Pulmonary artery endothelial cell (primary cell): ENCODE results near the gene RANBP3. TPM values are rescaled to one million over a fixed set of nuclear protein-coding genes. Genes with fewer than 3 reads are reported as not detected.
"Not testable (repeated sequence)": the region's sequence is repeated elsewhere in the genome, so short reads cannot be mapped to it uniquely, and the experiment has no call there.

ENCODE experiments used
- DNase-seq: peaks from one replicate; pipeline ENCODE4 v3.0.0-alpha.2; 2011; ENCODE audit warnings: low read depth, low spot score
- total RNA-seq: library from RNA; depleted of rRNA; stranded (reverse); fragments of >200 nt; gene quantifications from 2 replicates; pipeline ENCODE4 v1.2.3, GENCODE V29; 2014

RANBP3 gene
- total RNA-seq, 1 donor from 2014 or later: 36.4 TPM

DNA sequence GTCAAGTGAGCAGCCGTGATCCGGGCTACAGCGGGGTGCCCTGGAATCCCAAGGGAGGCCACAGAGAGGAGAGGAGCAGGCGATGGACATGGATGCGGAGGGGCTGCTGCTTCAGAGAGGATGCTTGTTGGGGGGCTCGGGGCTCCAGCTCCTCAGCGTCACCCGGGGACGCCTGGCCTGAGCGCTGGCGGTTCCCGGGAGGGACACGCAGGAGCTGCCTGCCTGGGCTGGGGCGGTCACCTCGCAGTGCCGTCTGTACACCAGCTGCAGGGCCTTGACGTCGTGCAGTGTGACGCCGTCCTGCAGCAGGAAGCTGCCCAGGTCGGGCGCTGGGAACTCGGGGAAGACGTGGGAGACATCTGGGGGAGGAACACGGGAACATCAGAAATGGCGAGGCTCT is 29.9 kb upstream of the RANBP3 start:
- DNase-seq: no peak

DNA sequence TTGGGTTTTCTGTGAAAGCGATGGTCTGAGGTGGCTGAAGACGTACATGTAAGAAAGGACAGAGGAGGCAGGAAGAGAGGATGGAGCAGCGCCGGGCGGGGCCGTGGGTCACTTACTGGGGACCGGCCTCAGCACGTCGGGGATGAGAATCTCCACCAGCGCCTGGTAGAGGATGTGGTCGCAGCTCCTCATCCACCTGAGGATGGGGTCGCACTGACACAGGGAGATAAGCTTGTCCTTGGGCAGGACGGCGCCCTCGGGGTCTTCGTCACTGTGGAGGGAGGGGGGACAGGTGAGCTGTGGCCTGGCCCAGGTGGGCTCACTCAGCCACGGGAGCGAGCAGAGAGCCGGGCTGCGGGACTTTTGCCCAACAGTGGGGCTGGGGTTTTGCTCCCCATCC is 29.0 kb upstream of the RANBP3 start:
- DNase-seq: no peak

DNA sequence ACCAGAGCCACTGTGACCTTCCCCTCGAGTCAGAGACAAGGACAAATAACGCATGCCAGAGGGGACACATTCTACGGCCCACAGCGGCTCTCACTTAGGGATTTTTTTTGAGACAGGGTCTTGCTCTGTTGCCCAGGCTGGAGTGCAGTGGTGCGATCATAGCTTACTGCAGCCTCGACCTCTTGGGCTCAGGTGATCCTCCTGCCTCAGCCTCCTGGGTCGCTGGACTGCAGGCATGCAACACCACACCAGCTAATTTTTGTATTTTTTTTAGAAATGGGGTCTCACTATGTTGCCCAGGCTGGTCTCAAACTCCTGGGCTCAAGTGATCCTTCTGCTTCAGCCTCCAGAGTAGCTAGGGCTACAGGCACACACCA is 28.1 kb upstream of the RANBP3 start:
- DNase-seq: not testable (repeated sequence)

- no peak for DNase-seq
These were observed 27.6 kb upstream of the RANBP3 start for GRCh38 chr19:6005321-6006069.

DNA sequence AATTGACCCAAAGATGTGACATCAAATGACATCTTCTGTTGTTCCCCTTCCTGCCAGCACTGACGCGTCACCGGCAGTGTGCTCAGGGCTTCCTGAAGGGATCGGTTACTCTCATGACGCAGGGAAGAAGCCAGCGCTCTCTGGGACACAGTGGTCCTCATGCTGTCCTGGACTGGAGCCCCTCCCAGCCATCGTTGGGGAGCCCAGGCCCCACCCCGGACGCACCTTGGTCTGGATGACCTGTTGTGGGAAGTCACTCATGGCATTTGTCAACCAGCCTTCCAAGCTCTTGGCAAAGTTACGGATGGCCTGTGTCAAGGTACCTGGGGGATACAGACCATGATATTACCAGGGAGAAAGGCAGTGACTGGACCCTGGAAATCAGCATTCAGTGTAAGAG is 26.0 kb upstream of the RANBP3 start:
- no peak for DNase-seq

GRCh38 chr19:6002591-6002990 is 24.7 kb upstream of the RANBP3 start:
- no peak for DNase-seq

DNA sequence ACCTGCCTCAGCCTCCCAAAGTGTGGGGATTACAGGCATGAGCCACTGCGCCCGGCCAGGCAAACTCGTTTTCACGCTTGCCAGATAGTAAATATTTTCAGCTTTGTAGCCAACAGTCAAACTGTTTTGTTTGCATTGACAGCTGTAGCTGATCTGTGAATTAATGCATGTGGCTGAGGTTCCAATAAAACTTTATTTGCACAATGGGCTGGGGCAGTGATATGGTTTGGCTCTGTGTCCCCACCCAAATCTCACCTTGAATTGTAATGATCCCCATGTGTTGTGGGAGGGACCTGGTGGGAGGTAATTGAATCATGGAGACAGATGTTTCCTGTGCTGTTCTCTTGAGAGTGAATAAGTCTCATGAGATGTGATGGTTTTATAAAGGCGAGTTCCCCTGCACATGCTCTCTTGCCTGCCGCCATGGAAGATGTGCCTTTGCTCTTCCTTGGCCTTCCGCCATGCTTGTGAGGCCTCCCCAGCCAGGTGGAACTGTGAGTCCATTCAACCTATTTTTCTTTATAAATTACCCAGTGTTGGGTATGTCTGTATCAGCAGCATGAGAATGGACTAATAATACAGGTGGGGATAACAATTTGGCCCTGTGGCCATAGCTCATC is 22.4 kb upstream of the RANBP3 start:
- no peak for DNase-seq

DNA sequence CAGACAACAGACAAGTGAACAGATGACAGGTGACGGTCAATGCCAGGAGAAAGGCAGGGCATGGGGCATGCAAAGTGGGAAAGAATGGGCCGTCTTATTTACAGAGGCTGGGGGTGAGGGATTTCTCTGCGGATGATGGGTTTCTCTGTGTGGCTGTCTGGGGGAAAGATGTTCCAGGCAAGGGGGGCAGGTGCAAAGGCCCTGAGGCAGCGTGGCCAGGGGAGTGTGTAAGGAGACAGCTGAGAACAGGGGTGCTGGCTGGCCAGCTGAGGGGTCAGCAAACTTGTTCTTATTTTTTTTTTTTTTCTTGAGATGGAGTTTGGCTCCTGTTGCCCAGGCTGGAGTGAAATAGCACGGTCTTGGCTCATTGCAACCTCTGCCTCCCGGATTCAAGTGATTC is 21.8 kb upstream of the RANBP3 start:
- DNase-seq: no peak

DNA sequence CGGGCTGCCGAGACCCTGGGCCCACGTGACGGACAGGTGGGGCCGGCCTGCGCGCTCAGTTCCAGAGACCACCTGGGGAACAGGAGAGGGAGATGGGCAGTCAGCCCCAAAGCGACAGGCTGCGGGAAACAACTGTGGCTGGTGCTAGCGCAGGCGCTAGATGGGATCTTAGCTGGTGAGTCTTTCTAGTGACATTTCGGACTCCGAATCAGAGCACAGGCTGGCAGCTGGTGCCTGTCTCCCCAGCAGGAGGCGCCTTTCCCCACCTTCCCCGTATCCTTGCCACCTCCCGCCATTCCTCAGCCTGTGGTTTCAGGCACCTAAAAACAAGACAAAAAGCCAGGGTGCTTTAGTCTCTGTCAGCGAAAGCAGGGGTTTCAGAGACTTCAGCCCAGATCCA is 19.4 kb upstream of the RANBP3 start:
- no peak for DNase-seq

GRCh38 chr19:5996623-5997320 is 18.8 kb upstream of the RANBP3 start:
- DNase-seq: no peak

GRCh38 chr19:5996102-5996501 is 18.2 kb upstream of the RANBP3 start:
- DNase-seq: no peak

- no peak for DNase-seq
These were observed 17.7 kb upstream of the RANBP3 start for GRCh38 chr19:5995606-5996005.

DNA sequence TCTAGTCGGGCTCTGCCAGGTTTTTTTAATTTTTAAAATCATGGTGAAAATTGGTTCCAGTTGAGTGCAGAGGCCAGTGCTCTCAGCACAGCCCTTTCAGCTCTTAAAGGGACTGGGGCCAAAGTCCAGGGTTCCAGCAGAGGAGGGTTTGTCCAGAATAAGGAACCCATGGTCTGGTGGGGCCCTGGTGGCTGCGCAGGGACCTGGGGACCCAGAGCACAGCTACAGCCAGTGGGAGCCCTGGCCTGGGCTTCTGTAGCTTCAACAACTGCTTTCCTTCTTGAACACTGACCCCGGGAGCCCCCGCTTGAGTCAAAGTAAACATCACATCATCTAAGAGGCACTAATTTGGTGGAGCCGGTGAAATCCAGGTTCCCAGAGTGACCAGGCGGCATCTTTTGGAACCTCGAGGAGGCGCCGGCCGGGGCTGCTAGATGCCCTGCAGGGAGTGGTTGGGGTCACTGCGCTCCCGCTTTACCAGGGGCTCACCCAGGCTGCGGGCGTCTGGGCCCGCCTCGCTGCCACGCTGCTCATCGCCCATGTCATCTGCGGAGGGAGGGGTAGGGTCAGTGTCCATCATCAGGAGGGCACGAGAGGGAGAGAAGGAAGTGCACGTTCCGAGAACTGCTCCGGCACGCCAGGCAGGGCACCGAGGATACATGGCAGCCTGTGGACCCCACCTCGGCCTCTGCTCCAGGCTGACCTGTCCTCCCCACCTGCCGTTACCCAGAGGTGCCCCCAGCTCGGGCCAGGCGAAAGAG is 16.6 kb upstream of the RANBP3 start:
- DNase-seq: no peak

GRCh38 chr19:5993648-5994358 is 15.9 kb upstream of the RANBP3 start:
- no peak for DNase-seq

DNA sequence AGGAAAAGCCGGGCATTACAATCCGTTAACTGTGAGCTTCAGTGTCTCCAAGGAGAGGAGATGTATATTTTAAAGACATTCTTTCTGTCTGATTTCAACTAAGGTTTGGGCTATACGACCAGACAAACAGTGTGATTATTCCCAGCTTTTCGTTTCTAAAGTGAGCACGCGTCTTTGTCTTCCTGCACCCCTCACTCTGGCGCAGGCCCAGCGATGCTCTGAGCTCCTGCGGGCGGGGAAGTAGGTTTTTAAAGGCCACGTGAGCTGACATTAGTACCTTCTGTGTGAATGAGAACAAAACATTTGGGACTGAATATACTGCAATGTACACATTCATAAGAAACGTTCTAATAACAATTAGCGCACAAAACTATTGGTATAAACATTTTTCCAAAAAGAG is 15.3 kb upstream of the RANBP3 start:
- no peak for DNase-seq

GRCh38 chr19:5992756-5993155 is 14.8 kb upstream of the RANBP3 start:
- DNase-seq: no peak

GRCh38 chr19:5991244-5991838 is 13.4 kb upstream of the RANBP3 start:
- DNase-seq: no peak

DNA sequence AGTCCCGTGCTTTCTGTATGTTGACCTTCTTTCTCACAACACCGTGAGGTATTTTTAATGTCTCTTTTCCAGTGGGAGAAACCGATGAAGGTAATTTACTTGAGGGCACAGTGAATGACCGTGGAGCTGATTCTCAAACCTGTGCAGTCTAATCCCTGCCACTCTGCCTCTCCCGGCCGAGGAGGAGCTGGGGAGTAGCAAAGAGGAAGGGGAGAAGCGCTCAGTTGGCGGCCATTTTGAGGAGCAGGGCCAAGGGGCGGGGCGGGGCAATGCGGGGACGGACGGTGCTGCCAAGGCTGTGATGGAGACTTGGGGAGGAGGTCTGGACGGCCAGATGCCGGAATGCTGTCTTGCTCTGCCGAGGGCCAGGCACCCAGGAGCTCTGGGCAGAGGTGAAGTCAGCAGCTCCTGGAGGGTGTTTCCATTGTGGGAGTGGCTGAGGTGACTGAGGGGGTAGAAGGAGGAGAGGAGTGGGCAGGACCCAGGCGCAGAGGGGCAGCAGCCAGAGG is 12.4 kb upstream of the RANBP3 start:
- DNase-seq: no peak

- DNase-seq: no peak
These were observed 11.6 kb upstream of the RANBP3 start for GRCh38 chr19:5989388-5990074.
